Transverse colon (tissue), 4 donors: ENCODE data around the gene KRTAP5-10.

Source experiments
- CTCF ChIP-seq, 5 experiments: fragments of 200-600 bp in 3 of 5; fragments of 450-650 bp in 2 of 5; sonication (generic) in 3 of 5; IDR thresholded peaks; 1 replicate in 2 of 5; 2 replicates in 3 of 5; pipeline ENCODE4 v1.5.1; 2016 to 2017; ENCODE audit warnings: antibody characterized with exemption in 5 of 5, inconsistent platforms in 3 of 5, mild to moderate bottlenecking in 2 of 5, moderate library complexity in 1 of 5
- EP300 ChIP-seq: sonication (generic); formaldehyde crosslinking; IDR thresholded peaks from one replicate; pipeline ENCODE4 v1.6.1; 2017; ENCODE audit warnings: antibody characterized with exemption, low read depth
- POLR2A ChIP-seq: fragments of 450-650 bp; IDR thresholded peaks from one replicate; pipeline ENCODE4 v1.6.1; 2016; ENCODE audit warnings: antibody characterized with exemption, mild to moderate bottlenecking, moderate library complexity
- POLR2AphosphoS5 ChIP-seq, 3 donors: sonication (generic); formaldehyde crosslinking; IDR thresholded peaks; one replicate each; pipeline ENCODE4 v1.6.1; 2016; ENCODE audit warnings: antibody characterized with exemption in 3 of 3

- TF ChIP-seq POLR2A = no peak
- TF ChIP-seq CTCF (IDR thresholded peaks at IDR 0.05) = no peak
- no peak for TF ChIP-seq POLR2AphosphoS5 (IDR thresholded peaks at IDR 0.05)
- no peak for TF ChIP-seq EP300
These were observed 34.8 kb upstream of the KRTAP5-10 start for GRCh38 chr11:71530602-71531001.
